KBM-7 (cell line): ENCODE results near the gene ERGIC2.
"Not testable (repeated sequence)": the region's sequence is repeated elsewhere in the genome, so short reads cannot be mapped to it uniquely, and the experiment has no call there.

Experiments
- DNase-seq: peaks from one replicate; pipeline ENCODE4 v3.0.0-alpha.2; 2015
- in situ Hi-C: fragments of 300-500 bp; cut with MboI; formaldehyde crosslinking; loops from 2 replicates; pipeline ENCODE4 v1.14.3; 2020; ENCODE audit warnings: low sequenced_read_pairs, low pct_unique_long_range_greater_than_20kb, mixed read lengths

ERGIC2 gene

GRCh38 chr12:29310899-29311298, 70.1 kb downstream of the ERGIC2 start:
- DNase-seq, result no peak
- in situ Hi-C loops, result no loop called here

GRCh38 chr12:29309320-29309902, 71.6 kb downstream of the ERGIC2 start:
- peak; percentile 29 for DNase-seq
- in situ Hi-C loops, result no loop called here

GRCh38 chr12:29306682-29307081, 74.3 kb downstream of the ERGIC2 start:
- no peak for DNase-seq
- in situ Hi-C loops, result no loop called here

GRCh38 chr12:29306266-29306665, 74.7 kb downstream of the ERGIC2 start:
- no peak for DNase-seq
- in situ Hi-C loops, result no loop called here

GRCh38 chr12:29304388-29304787, 76.6 kb downstream of the ERGIC2 start:
- in situ Hi-C loops, result no loop called here
- no peak for DNase-seq

- in situ Hi-C loops, result no loop called here
- DNase-seq, result no peak
Observed at GRCh38 chr12:29301114-29301513, 79.9 kb downstream of the ERGIC2 start.

- in situ Hi-C loops, result no loop called here
- DNase-seq, result peak; percentile 55
Observed at GRCh38 chr12:29299633-29300032, 81.3 kb downstream of the ERGIC2 start.

GRCh38 chr12:29291226-29291625, 89.7 kb downstream of the ERGIC2 start:
- DNase-seq, result no peak
- in situ Hi-C loops, result no loop called here

GRCh38 chr12:29290475-29290874, 90.5 kb downstream of the ERGIC2 start:
- in situ Hi-C loops, DNase-seq: not testable (repeated sequence)

- no peak for DNase-seq
- in situ Hi-C loops, result no loop called here
Observed at GRCh38 chr12:29288031-29288430, 92.9 kb downstream of the ERGIC2 start.

GRCh38 chr12:29287622-29288021, 93.3 kb downstream of the ERGIC2 start:
- no peak for DNase-seq
- in situ Hi-C loops, result no loop called here
